ENCODE data around the gene HSPA12A.

GRCh38 chr10:116744885-116745284, 2.5 kb upstream of the HSPA12A start:
- TF ChIP-seq GATA2 (IDR thresholded peaks at IDR 0.05; ENCODE audit: low read depth, low read length) (no peak), GATA3 (IDR thresholded peaks at IDR 0.05; ENCODE audit: low read depth, low read length) (no peak)

All from SH-SY5Y (cell line).